ENCODE results near the gene POLR1A. TPM values are rescaled to one million over a fixed set of nuclear protein-coding genes. Genes with fewer than 3 reads are reported as not detected.

Gene POLR1A
- total and polyA plus RNA-seq, 2 donors (not counting 3 experiments of a cell fraction or from before 2014, with no cell fraction given) = 7.6 to 40.7 TPM

DNA sequence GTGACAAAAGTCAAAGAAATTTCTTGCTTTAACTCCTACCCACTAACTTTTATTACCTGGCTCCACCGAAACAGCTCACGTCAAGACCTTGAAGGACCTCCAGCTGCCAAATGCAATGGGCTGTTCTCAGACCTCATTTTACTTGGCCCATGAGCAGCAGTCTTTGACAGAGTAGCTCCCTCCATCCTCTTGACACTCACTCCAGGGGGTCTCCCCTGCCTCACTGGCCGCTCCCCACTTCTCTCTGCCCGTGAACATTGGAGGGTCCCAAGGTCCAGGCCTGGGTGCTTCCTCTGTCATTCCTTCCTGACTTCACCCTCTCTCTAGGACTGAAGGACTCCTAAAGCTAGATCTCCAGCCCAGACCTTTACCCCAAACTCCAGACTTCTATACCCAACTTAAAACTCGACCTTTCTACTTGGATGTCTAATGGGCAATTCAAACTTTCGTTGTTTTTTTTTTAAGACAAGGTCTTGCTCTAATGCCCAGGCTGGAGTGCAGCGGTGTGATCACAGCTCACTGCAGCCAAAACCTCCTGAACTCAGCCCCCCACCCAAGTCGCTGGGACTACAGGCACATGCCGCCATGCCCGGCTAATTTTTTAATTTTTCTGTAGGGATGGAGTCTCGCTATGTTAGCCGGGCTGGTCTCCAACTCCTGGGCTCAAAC lies 124.0 kb downstream of the POLR1A start:
- Histone ChIP-seq H3K4me1 (ENCODE audit: control insufficient read depth, extremely low read depth, insufficient read depth, low read length) (no peaks in the 10 kb centered on the region), H3K9me1 (replicated peaks; ENCODE audit: control insufficient read depth, extremely low read depth, insufficient read depth, low read length) (no peaks in the 10 kb centered on the region), H3K9ac (replicated peaks; ENCODE audit: extremely low read depth, insufficient read depth, low read length) (no peak overlapping the region), H3K9me3 (replicated peaks; ENCODE audit: control insufficient read depth, insufficient read depth, low read length) (no peaks in the 10 kb centered on the region), H3K4me3 (replicated peaks in 1 of 3; ENCODE audit: insufficient read depth in 1 of 3, low read depth in 1 of 3, low read length in 3 of 3) (no peak overlapping the region), H3K79me2 (ENCODE audit: control insufficient read depth, insufficient read depth, low read length) (no peaks in the 10 kb centered on the region), H2AFZ (ENCODE audit: low read depth, low read length) (no peak overlapping the region), H3K27me3 (ENCODE audit: control insufficient read depth in 2 of 2, insufficient read depth in 2 of 2, low read length in 2 of 2) (peaks cover 0 to 6% of the 10 kb centered on the region in 2 experiments), H3K4me2 (ENCODE audit: insufficient read depth, low read length) (no peak overlapping the region), H4K20me1 (replicated peaks; ENCODE audit: control insufficient read depth, extremely low read depth, insufficient read depth, low read length) (no peaks in the 10 kb centered on the region), H3K27ac (ENCODE audit: insufficient read depth, low read depth, low read length) (no peak overlapping the region), H3K36me3 (ENCODE audit: control insufficient read depth in 2 of 2, extremely low read depth in 1 of 2, insufficient read depth in 2 of 2, low read length in 2 of 2) (no peaks in the 10 kb centered on the region)
- FAIRE-seq (no peak), DNase-seq (ENCODE audit: low read depth, low spot score) (no peak)
- no peak for TF ChIP-seq EZH2 (IDR thresholded peaks at IDR 0.05; ENCODE audit: borderline replicate concordance, low read depth, low read length, severe bottlenecking)
- no peak for TF ChIP-seq MYC (IDR thresholded peaks at IDR 0.05; ENCODE audit: low read depth, low read length)
- TF ChIP-seq POLR2A (IDR thresholded peaks at IDR 0.05; ENCODE audit: low read depth, low read length) = no peak
- no peak for TF ChIP-seq POLR2AphosphoS5 (IDR thresholded peaks at IDR 0.05; ENCODE audit: insufficient read depth, low read depth, low read length)
- TF ChIP-seq, protein P1, sequence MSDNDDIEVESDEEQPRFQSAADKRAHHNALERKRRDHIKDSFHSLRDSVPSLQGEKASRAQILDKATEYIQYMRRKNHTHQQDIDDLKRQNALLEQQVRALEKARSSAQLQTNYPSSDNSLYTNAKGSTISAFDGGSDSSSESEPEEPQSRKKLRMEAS (IDR thresholded peaks at IDR 0.05; ENCODE audit: insufficient read depth, insufficient read length) = no peak
- intact Hi-C loops (cut with micrococcal nuclease) = no loop called here
- CTCF ChIA-PET = interaction anchor here (0.8 kb wide), 1 partner anchor 154 kb away, joined by 3 read pairs; no protein-coding TSS in a partner anchor
- POLR2A ChIA-PET = no interaction called here
- dilution Hi-C loops (cut with MboI; ENCODE audit: extremely low pct_ligation_motif_present, low sequenced_read_pairs) = no loop called here
- BruUV-seq (replicated peaks) = no TSS peak

DNA sequence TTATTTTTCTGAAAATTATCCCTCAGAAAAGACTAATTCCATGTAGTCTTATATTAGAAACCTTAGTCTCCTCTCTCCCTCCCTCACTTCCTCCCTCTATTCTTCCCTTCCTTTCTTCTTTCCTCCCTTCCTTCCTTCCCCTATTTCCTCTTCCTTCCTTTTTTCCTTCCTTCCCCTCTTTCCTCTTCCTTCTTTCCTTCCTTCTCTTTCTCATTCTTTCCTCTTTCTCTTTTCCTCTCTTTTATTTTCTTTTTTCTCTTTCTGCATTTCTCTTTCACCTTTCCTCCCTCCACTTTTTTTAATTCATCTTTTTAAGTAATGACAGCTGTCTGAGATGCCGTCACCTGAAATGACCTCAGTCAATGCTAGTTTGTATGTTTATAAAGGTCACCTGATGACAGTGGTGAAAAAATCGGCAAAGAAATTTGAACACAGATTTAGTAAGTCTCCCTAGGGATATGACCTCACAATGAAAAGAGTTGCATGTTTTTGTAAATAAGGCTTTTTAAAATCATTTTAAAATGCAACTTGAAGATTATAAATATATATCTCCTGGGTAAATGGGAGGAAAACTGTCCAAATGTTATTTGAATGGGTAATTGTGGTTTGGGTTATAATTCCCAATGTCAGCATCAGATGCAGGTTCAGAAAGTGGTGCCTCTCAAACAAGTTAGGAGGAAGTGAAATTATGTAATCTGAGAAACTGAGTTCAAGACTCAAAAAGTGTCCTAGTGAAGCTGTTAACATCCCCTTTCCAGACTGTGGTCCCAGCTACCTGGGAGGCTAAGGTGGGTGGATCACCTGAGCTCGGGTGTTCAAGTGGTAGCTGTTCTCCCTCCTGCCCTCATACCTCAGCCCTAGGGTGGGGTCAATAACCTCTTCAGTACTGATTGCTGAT lies 126.6 kb downstream of the POLR1A start:
- no peaks in the 10 kb centered on the region for H4K20me1 ChIP-seq (replicated peaks; ENCODE audit: control insufficient read depth, extremely low read depth, insufficient read depth, low read length)
- H3K4me2 ChIP-seq (ENCODE audit: insufficient read depth, low read length) = no peak overlapping the region
- H3K36me3 ChIP-seq (ENCODE audit: control insufficient read depth in 2 of 2, extremely low read depth in 1 of 2, insufficient read depth in 2 of 2, low read length in 2 of 2) = no peaks in the 10 kb centered on the region
- no peaks in the 10 kb centered on the region for H3K79me2 ChIP-seq (ENCODE audit: control insufficient read depth, insufficient read depth, low read length)
- no peak overlapping the region for H3K27ac ChIP-seq (ENCODE audit: insufficient read depth, low read depth, low read length)
- CTCF ChIA-PET = no interaction called here
- DNase-seq (ENCODE audit: low read depth, low spot score) (no peak), FAIRE-seq (no peak)
- dilution Hi-C loops (cut with MboI; ENCODE audit: extremely low pct_ligation_motif_present, low sequenced_read_pairs) (no loop called here), intact Hi-C loops (cut with micrococcal nuclease) (no loop called here)
- no peaks in the 10 kb centered on the region for H3K9me1 ChIP-seq (replicated peaks; ENCODE audit: control insufficient read depth, extremely low read depth, insufficient read depth, low read length)
- no peaks in the 10 kb centered on the region for H3K9me3 ChIP-seq (replicated peaks; ENCODE audit: control insufficient read depth, insufficient read depth, low read length)
- H2AFZ ChIP-seq (ENCODE audit: low read depth, low read length) = no peak overlapping the region
- no TSS peak for BruUV-seq (replicated peaks)
- H3K4me3 ChIP-seq (replicated peaks in 1 of 3; ENCODE audit: insufficient read depth in 1 of 3, low read depth in 1 of 3, low read length in 3 of 3) = no peak overlapping the region
- H3K4me1 ChIP-seq (ENCODE audit: control insufficient read depth, extremely low read depth, insufficient read depth, low read length) = no peaks in the 10 kb centered on the region
- TF ChIP-seq POLR2AphosphoS5 (IDR thresholded peaks at IDR 0.05; ENCODE audit: insufficient read depth, low read depth, low read length) (no peak), GATA2 (IDR thresholded peaks at IDR 0.05; ENCODE audit: insufficient read depth, insufficient read length, low read depth, low read length) (no peak), POLR2A (IDR thresholded peaks at IDR 0.05; ENCODE audit: low read depth, low read length) (no peak), MYC (IDR thresholded peaks at IDR 0.05; ENCODE audit: low read depth, low read length) (no peak), FOS (IDR thresholded peaks at IDR 0.05; ENCODE audit: borderline replicate concordance, insufficient read depth, low read length) (no peak), EZH2 (IDR thresholded peaks at IDR 0.05; ENCODE audit: borderline replicate concordance, low read depth, low read length, severe bottlenecking) (no peak), JUN (IDR thresholded peaks at IDR 0.05; ENCODE audit: borderline replicate concordance, insufficient read depth, insufficient read length, low read depth) (no peak)
- TF ChIP-seq, protein P1 (IDR thresholded peaks at IDR 0.05; ENCODE audit: insufficient read depth, insufficient read length) = no peak
- TF ChIP-seq, protein P2, sequence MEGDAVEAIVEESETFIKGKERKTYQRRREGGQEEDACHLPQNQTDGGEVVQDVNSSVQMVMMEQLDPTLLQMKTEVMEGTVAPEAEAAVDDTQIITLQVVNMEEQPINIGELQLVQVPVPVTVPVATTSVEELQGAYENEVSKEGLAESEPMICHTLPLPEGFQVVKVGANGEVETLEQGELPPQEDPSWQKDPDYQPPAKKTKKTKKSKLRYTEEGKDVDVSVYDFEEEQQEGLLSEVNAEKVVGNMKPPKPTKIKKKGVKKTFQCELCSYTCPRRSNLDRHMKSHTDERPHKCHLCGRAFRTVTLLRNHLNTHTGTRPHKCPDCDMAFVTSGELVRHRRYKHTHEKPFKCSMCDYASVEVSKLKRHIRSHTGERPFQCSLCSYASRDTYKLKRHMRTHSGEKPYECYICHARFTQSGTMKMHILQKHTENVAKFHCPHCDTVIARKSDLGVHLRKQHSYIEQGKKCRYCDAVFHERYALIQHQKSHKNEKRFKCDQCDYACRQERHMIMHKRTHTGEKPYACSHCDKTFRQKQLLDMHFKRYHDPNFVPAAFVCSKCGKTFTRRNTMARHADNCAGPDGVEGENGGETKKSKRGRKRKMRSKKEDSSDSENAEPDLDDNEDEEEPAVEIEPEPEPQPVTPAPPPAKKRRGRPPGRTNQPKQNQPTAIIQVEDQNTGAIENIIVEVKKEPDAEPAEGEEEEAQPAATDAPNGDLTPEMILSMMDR (IDR thresholded peaks at IDR 0.05; ENCODE audit: extremely low read depth in 1 of 2, insufficient read depth in 1 of 2, low read depth in 1 of 2, low read length in 2 of 2) = no peak
- H3K9ac ChIP-seq (replicated peaks; ENCODE audit: extremely low read depth, insufficient read depth, low read length) = no peak overlapping the region
- H3K27me3 ChIP-seq (ENCODE audit: control insufficient read depth in 2 of 2, insufficient read depth in 2 of 2, low read length in 2 of 2) = peaks cover 3 to 20% of the 10 kb centered on the region in 2 experiments
- POLR2A ChIA-PET = no interaction called here

All from endothelial cell of umbilical vein (primary cell).